Panc1 (cell line): ENCODE data around the gene TMEM151B.

Experiments
- POLR2AphosphoS5 ChIP-seq: IDR thresholded peaks from 2 replicates; pipeline ENCODE4 v1.6.1; 2012; ENCODE audit warnings: mild to moderate bottlenecking, low read depth, low read length, moderate library complexity
- SIN3A ChIP-seq: IDR thresholded peaks from 2 replicates; pipeline ENCODE4 v1.6.1; 2012; ENCODE audit warnings: low read depth, mild to moderate bottlenecking, low read length, moderate library complexity, borderline replicate concordance; ENCODE audit not compliant: insufficient read depth
- TCF7L2 ChIP-seq: IDR thresholded peaks from 2 replicates; pipeline ENCODE4 v1.6.1; 2011; ENCODE audit warnings: mild to moderate bottlenecking, low read depth, low read length, inconsistent platforms
- TF ChIP-seq, protein P1 (sequence below): fragments of 450-650 bp; IDR thresholded peaks from 2 replicates; pipeline ENCODE4 v1.5.1; 2017; ENCODE audit warnings: mild to moderate bottlenecking
- TF ChIP-seq, protein P2 (sequence below), 2 experiments: IDR thresholded peaks; 2 replicates each; pipeline ENCODE4 v1.6.1; 2011 to 2012; ENCODE audit warnings: low read depth in 2 of 2, control low read depth in 1 of 2, low read length in 1 of 2, mild to moderate bottlenecking in 1 of 2, moderate library complexity in 1 of 2; ENCODE audit not compliant: insufficient read depth in 1 of 2

DNA sequence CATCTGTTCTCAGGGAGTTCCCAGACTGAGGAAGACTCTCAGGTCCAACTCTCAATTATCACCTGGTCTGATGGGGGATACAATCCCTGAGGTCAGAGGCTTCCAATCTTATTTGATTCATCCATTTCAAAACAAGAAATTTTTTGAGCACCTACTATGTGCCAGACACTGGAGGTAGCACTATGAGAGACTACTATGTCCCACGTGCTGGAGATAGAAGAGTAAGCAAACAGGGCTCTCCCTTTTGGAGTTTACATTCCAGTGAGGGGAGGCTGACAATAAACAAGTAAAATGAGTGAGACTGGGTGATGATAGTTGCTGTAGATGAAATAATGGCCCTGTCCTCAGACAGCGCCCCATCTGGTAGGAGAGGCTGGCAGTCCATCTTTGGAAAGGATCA is 16.5 kb downstream of the TMEM151B start:
- TF ChIP-seq, protein P1, sequence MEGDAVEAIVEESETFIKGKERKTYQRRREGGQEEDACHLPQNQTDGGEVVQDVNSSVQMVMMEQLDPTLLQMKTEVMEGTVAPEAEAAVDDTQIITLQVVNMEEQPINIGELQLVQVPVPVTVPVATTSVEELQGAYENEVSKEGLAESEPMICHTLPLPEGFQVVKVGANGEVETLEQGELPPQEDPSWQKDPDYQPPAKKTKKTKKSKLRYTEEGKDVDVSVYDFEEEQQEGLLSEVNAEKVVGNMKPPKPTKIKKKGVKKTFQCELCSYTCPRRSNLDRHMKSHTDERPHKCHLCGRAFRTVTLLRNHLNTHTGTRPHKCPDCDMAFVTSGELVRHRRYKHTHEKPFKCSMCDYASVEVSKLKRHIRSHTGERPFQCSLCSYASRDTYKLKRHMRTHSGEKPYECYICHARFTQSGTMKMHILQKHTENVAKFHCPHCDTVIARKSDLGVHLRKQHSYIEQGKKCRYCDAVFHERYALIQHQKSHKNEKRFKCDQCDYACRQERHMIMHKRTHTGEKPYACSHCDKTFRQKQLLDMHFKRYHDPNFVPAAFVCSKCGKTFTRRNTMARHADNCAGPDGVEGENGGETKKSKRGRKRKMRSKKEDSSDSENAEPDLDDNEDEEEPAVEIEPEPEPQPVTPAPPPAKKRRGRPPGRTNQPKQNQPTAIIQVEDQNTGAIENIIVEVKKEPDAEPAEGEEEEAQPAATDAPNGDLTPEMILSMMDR, result no peak
- TF ChIP-seq SIN3A, result no peak
- TF ChIP-seq POLR2AphosphoS5, result no peak
- TF ChIP-seq TCF7L2, result no peak
- TF ChIP-seq, protein P2, sequence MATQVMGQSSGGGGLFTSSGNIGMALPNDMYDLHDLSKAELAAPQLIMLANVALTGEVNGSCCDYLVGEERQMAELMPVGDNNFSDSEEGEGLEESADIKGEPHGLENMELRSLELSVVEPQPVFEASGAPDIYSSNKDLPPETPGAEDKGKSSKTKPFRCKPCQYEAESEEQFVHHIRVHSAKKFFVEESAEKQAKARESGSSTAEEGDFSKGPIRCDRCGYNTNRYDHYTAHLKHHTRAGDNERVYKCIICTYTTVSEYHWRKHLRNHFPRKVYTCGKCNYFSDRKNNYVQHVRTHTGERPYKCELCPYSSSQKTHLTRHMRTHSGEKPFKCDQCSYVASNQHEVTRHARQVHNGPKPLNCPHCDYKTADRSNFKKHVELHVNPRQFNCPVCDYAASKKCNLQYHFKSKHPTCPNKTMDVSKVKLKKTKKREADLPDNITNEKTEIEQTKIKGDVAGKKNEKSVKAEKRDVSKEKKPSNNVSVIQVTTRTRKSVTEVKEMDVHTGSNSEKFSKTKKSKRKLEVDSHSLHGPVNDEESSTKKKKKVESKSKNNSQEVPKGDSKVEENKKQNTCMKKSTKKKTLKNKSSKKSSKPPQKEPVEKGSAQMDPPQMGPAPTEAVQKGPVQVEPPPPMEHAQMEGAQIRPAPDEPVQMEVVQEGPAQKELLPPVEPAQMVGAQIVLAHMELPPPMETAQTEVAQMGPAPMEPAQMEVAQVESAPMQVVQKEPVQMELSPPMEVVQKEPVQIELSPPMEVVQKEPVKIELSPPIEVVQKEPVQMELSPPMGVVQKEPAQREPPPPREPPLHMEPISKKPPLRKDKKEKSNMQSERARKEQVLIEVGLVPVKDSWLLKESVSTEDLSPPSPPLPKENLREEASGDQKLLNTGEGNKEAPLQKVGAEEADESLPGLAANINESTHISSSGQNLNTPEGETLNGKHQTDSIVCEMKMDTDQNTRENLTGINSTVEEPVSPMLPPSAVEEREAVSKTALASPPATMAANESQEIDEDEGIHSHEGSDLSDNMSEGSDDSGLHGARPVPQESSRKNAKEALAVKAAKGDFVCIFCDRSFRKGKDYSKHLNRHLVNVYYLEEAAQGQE (IDR thresholded peaks at IDR 0.05; ENCODE audit: insufficient read depth in 1 of 2, low read depth in 2 of 2, low read length in 1 of 2), result no peak
